HL-60 (cell line): ENCODE data around the gene IQCE.

ENCODE experiments used
- CTCF ChIP-seq: IDR thresholded peaks from one replicate; pipeline ENCODE4 v1.5.1; 2011; ENCODE audit warnings: low read length, control low read depth, inconsistent platforms; ENCODE audit not compliant: insufficient read depth
- GABPA ChIP-seq: IDR thresholded peaks from 2 replicates; pipeline ENCODE4 v1.6.1; 2012; ENCODE audit warnings: low read depth
- POLR2AphosphoS5 ChIP-seq: IDR thresholded peaks from 2 replicates; pipeline ENCODE4 v1.6.1; 2012; ENCODE audit warnings: low read depth
- REST ChIP-seq: IDR thresholded peaks from 2 replicates; pipeline ENCODE4 v1.6.1; 2012; ENCODE audit warnings: low read depth; ENCODE audit not compliant: insufficient replicate concordance

- TF ChIP-seq CTCF (no peak), POLR2AphosphoS5 (no peak), REST (no peak), GABPA (no peak)
These were observed 71.2 kb downstream of the IQCE start for GRCh38 chr7:2629746-2630681.
